ENCODE measurements around the gene RNF133. TPM values are rescaled to one million over a fixed set of nuclear protein-coding genes. Genes with fewer than 3 reads are reported as not detected.

RNF133 gene
- polyA plus RNA-seq, 1 donor = 0.10 TPM

Other genes starting within 250 kb of the RNF133 start
- 0.12 TPM for gene RNF148, start 3.8 kb upstream of the RNF133 start, polyA plus RNA-seq
- gene CADPS2, start 187.3 kb upstream of the RNF133 start, polyA plus RNA-seq = 15.1 TPM

Data from large intestine (tissue), 1 donor.